ENCODE results near the gene ITPRIPL1. TPM values are rescaled to one million over a fixed set of nuclear protein-coding genes. Genes with fewer than 3 reads are reported as not detected.

Gene ITPRIPL1
- total RNA-seq, 1 experiment from 2014 or later, result not detected

Other genes starting within 250 kb of the ITPRIPL1 start
- gene ADRA2B, start 208.7 kb upstream of the ITPRIPL1 start, total RNA-seq (2014; rRNA removed), result 0.12 TPM in 1 of 2 replicates, not detected in the other
- gene ASTL, start 186.8 kb upstream of the ITPRIPL1 start, total RNA-seq (2014; rRNA removed), result not detected in 2 replicates
- 6.9 and 16.7 TPM in 2 replicates for gene DUSP2, start 179.9 kb upstream of the ITPRIPL1 start, total RNA-seq (2014; rRNA removed)
- gene STARD7, start 116.5 kb upstream of the ITPRIPL1 start, total RNA-seq (2014; rRNA removed), result 164 and 169 TPM in 2 replicates
- gene TMEM127, start 59.3 kb upstream of the ITPRIPL1 start, total RNA-seq (2014; rRNA removed), result 31.9 and 33.9 TPM in 2 replicates
- 124 and 130 TPM in 2 replicates for gene CIAO1, start 59.1 kb upstream of the ITPRIPL1 start, total RNA-seq (2014; rRNA removed)
- gene SNRNP200, start 19.8 kb upstream of the ITPRIPL1 start, total RNA-seq (2014; rRNA removed), result 77.8 and 124 TPM in 2 replicates
- 85.5 and 89.6 TPM in 2 replicates for gene NCAPH, start 10.4 kb downstream of the ITPRIPL1 start, total RNA-seq (2014; rRNA removed)
- gene NEURL3, start 180.0 kb downstream of the ITPRIPL1 start, total RNA-seq (2014; rRNA removed), result 0.18 and 0.40 TPM in 2 replicates
- gene ARID5A, start 211.4 kb downstream of the ITPRIPL1 start, total RNA-seq (2014; rRNA removed), result 6.1 and 8.2 TPM in 2 replicates

Measured in PC-3 (cell line).